ENCODE measurements around the gene AEBP1. TPM values are rescaled to one million over a fixed set of nuclear protein-coding genes. Genes with fewer than 3 reads are reported as not detected.

AEBP1 gene
- total RNA-seq, 1 donor from 2014 or later = 0.26 TPM

GRCh38 chr7:44094883-44095592 is 9.1 kb upstream of the AEBP1 start:
- FAIRE-seq = no peak
- TF ChIP-seq CTCF (IDR thresholded peaks at IDR 0.05; ENCODE audit: insufficient read depth, low read length, severe bottlenecking) = no peak
- DNase-seq (ENCODE audit: low read depth) = no peak
- Histone ChIP-seq H3K4me3 (ENCODE audit: low read depth, low read length) (no peak overlapping the region), H3K27me3 (ENCODE audit: control insufficient read depth, insufficient read depth, low read length) (no peaks in the 10 kb centered on the region), H3K36me3 (ENCODE audit: control insufficient read depth, insufficient read depth, low read length) (no peaks in the 10 kb centered on the region)

- Histone ChIP-seq H3K4me3 (ENCODE audit: low read depth, low read length) (no peak overlapping the region), H3K36me3 (ENCODE audit: control insufficient read depth, insufficient read depth, low read length) (no peaks in the 10 kb centered on the region), H3K27me3 (ENCODE audit: control insufficient read depth, insufficient read depth, low read length) (no peaks in the 10 kb centered on the region)
- FAIRE-seq (no peak), DNase-seq (ENCODE audit: low read depth) (no peak)
- TF ChIP-seq CTCF (IDR thresholded peaks at IDR 0.05; ENCODE audit: insufficient read depth, low read length, severe bottlenecking) = no peak
These were observed 8.4 kb upstream of the AEBP1 start for GRCh38 chr7:44095781-44096180.

GRCh38 chr7:44096326-44096881 is 7.7 kb upstream of the AEBP1 start:
- no peaks in the 10 kb centered on the region for H3K36me3 ChIP-seq (ENCODE audit: control insufficient read depth, insufficient read depth, low read length)
- no peak for FAIRE-seq
- TF ChIP-seq CTCF (IDR thresholded peaks at IDR 0.05; ENCODE audit: insufficient read depth, low read length, severe bottlenecking) = no peak
- no peaks in the 10 kb centered on the region for H3K27me3 ChIP-seq (ENCODE audit: control insufficient read depth, insufficient read depth, low read length)
- DNase-seq (ENCODE audit: low read depth) = no peak
- H3K4me3 ChIP-seq (ENCODE audit: low read depth, low read length) = no peak overlapping the region

GRCh38 chr7:44097064-44097932 is 6.8 kb upstream of the AEBP1 start:
- Histone ChIP-seq H3K4me3 (ENCODE audit: low read depth, low read length) (no peak overlapping the region), H3K27me3 (ENCODE audit: control insufficient read depth, insufficient read depth, low read length) (no peaks in the 10 kb centered on the region), H3K36me3 (ENCODE audit: control insufficient read depth, insufficient read depth, low read length) (no peaks in the 10 kb centered on the region)
- no peak for FAIRE-seq
- DNase-seq (ENCODE audit: low read depth) = no peak
- TF ChIP-seq CTCF (IDR thresholded peaks at IDR 0.05; ENCODE audit: insufficient read depth, low read length, severe bottlenecking) = no peak

- FAIRE-seq (no peak), DNase-seq (ENCODE audit: low read depth) (no peak)
- no peak overlapping the region for H3K4me3 ChIP-seq (ENCODE audit: low read depth, low read length)
- no peak for TF ChIP-seq CTCF (IDR thresholded peaks at IDR 0.05; ENCODE audit: insufficient read depth, low read length, severe bottlenecking)
- H3K27me3 ChIP-seq (ENCODE audit: control insufficient read depth, insufficient read depth, low read length) = no peaks in the 10 kb centered on the region
- no peaks in the 10 kb centered on the region for H3K36me3 ChIP-seq (ENCODE audit: control insufficient read depth, insufficient read depth, low read length)
These were observed 5.8 kb upstream of the AEBP1 start for GRCh38 chr7:44098092-44099068.
